ENCODE data around the gene ADD2.

ADD2 gene

DNA sequence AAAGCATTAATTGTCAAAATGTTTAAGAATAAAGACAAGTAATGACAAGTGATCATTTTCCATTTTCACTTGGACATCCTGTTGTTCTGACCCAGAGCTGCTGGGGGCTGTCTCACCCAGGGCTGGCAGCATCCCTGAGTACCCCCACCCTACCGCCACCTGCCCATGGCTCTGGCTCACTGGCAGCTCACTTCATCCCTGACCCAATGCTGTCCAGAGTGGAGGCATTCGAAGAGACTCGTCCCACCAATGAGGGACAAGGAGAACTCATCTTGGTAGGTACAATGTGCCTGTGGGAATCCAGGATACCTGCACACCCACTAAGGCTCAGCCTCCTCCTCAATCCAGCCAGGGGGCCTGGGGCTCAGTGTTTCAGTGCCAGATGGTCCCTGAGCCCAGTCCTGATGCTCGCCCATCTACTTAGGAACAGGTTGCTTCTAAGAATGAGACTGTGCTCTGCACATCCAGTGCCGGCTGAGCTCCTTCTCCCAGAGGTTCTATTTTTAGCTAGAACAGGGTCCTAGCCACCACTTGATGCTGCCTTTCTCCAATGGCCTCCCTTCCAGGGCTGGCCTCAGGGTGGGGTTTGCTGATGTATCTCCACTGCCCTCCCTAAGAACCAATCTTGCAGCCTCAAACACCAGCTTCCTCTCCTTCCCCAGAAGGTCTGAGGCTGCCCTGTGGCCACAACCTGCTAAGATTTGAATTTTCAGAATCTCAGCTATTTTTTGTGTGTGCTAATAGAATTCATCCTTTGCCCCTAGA lies 53.7 kb downstream of the ADD2 start:
- no peak for ATAC-seq (ENCODE audit: low read depth)
- H3K4me1 ChIP-seq (ENCODE audit: insufficient read depth, poor library complexity, severe bottlenecking): no peaks in the 10 kb centered on the region
- H3K4me3 ChIP-seq (ENCODE audit: severe bottlenecking): no peak overlapping the region
- H3K36me3 ChIP-seq (ENCODE audit: low read depth): no peaks in the 10 kb centered on the region
- TF ChIP-seq, protein P1, sequence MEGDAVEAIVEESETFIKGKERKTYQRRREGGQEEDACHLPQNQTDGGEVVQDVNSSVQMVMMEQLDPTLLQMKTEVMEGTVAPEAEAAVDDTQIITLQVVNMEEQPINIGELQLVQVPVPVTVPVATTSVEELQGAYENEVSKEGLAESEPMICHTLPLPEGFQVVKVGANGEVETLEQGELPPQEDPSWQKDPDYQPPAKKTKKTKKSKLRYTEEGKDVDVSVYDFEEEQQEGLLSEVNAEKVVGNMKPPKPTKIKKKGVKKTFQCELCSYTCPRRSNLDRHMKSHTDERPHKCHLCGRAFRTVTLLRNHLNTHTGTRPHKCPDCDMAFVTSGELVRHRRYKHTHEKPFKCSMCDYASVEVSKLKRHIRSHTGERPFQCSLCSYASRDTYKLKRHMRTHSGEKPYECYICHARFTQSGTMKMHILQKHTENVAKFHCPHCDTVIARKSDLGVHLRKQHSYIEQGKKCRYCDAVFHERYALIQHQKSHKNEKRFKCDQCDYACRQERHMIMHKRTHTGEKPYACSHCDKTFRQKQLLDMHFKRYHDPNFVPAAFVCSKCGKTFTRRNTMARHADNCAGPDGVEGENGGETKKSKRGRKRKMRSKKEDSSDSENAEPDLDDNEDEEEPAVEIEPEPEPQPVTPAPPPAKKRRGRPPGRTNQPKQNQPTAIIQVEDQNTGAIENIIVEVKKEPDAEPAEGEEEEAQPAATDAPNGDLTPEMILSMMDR (IDR thresholded peaks at IDR 0.05; ENCODE audit: poor library complexity, severe bottlenecking): no peak
- peaks cover 10% of the 10 kb centered on the region for H3K27me3 ChIP-seq (ENCODE audit: insufficient read depth, poor library complexity, severe bottlenecking)
- no peaks in the 10 kb centered on the region for H3K9me3 ChIP-seq (ENCODE audit: severe bottlenecking)
- no peak overlapping the region for H3K27ac ChIP-seq (ENCODE audit: poor library complexity, severe bottlenecking)
- DNase-seq (ENCODE audit: low spot score): no peak

DNA sequence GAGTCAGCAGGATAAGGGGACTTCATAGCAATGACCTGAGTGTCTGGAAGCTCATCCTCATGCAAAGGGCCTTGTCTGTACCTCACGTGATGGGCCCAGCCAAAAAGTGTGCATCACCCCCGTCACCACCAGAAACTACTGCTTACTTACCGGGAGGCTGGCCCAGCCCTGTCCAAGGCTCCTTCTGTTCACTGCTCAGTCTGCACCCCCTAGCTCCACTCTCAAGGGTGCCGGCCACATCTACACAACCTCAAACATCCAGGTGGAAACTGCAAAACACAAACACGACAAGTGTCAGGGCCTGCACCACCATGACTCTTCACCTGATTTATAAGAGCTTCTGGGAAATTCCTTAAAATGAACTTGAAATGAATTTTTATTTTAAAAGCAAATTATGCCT lies 55.1 kb downstream of the ADD2 start:
- H3K9me3 ChIP-seq (ENCODE audit: severe bottlenecking): no peaks in the 10 kb centered on the region
- no peak for ATAC-seq (ENCODE audit: low read depth)
- no peak for DNase-seq (ENCODE audit: low spot score)
- H3K4me1 ChIP-seq (ENCODE audit: insufficient read depth, poor library complexity, severe bottlenecking): no peaks in the 10 kb centered on the region
- H3K36me3 ChIP-seq (ENCODE audit: low read depth): no peaks in the 10 kb centered on the region
- no peak overlapping the region for H3K4me3 ChIP-seq (ENCODE audit: severe bottlenecking)
- H3K27ac ChIP-seq (ENCODE audit: poor library complexity, severe bottlenecking): no peak overlapping the region
- TF ChIP-seq, protein P1 (IDR thresholded peaks at IDR 0.05; ENCODE audit: poor library complexity, severe bottlenecking): no peak
- peaks cover 10% of the 10 kb centered on the region for H3K27me3 ChIP-seq (ENCODE audit: insufficient read depth, poor library complexity, severe bottlenecking)

DNA sequence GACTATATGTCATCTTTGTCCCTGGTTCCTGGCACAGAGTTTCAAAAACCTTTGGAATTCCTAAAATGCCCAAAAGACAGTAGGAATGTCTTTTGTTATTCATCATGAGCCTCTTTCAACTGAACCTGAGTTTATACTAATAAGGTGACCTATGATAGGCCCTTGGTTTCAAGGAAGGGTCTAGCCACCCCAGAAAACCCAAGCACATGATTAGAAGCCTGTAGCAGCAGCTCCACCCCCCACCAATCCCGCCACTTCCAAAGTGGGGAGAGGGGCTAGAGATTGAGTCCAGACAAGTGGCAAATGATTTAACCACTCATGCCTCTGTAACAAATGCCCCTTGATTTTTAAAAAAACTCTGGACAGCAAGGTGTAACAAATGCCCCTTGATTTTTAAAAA lies 56.8 kb downstream of the ADD2 start:
- DNase-seq (ENCODE audit: low spot score): no peak
- no peaks in the 10 kb centered on the region for H3K9me3 ChIP-seq (ENCODE audit: severe bottlenecking)
- TF ChIP-seq, protein P1 (IDR thresholded peaks at IDR 0.05; ENCODE audit: poor library complexity, severe bottlenecking): no peak
- no peaks in the 10 kb centered on the region for H3K4me1 ChIP-seq (ENCODE audit: insufficient read depth, poor library complexity, severe bottlenecking)
- ATAC-seq (ENCODE audit: low read depth): no peak
- no peak overlapping the region for H3K4me3 ChIP-seq (ENCODE audit: severe bottlenecking)
- peaks cover 3% of the 10 kb centered on the region for H3K27me3 ChIP-seq (ENCODE audit: insufficient read depth, poor library complexity, severe bottlenecking)
- H3K27ac ChIP-seq (ENCODE audit: poor library complexity, severe bottlenecking): no peak overlapping the region
- H3K36me3 ChIP-seq (ENCODE audit: low read depth): no peaks in the 10 kb centered on the region

DNA sequence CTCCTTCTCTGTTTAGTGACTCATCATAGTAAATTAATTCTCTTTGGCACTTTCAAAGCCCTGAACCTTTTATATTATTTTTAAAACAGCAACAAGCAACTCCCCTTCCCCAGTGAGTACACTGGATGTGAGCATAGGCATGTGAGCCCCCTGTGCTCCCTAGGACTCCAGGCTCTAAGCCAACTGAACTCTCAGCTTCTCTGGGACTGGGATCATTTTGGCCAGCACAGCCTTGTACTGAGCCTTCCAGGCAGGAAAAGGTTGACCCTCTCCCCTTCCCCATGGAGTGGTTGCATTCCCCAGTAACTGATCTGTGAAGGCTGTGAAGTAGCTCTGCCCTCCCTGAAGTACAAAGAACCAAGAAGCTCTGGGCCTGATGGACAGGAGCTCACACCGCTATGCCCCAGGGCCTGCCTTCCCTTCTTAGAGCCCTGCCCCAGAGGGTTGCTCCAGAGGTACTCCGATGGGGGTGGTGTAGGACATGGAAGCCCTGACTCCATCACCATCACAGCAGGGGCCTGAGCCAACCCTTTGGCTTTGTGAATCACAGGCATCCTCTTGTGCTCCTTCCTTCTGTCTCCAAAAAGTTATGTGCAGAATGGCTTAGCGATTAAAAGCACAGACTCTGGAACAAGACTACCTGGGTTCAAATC lies 57.8 kb downstream of the ADD2 start:
- Histone ChIP-seq H3K27ac (ENCODE audit: poor library complexity, severe bottlenecking) (no peak overlapping the region), H3K4me1 (ENCODE audit: insufficient read depth, poor library complexity, severe bottlenecking) (no peaks in the 10 kb centered on the region), H3K9me3 (ENCODE audit: severe bottlenecking) (no peaks in the 10 kb centered on the region), H3K4me3 (ENCODE audit: severe bottlenecking) (no peak overlapping the region), H3K36me3 (ENCODE audit: low read depth) (no peaks in the 10 kb centered on the region), H3K27me3 (ENCODE audit: insufficient read depth, poor library complexity, severe bottlenecking) (peaks cover 3% of the 10 kb centered on the region)
- TF ChIP-seq, protein P1 (IDR thresholded peaks at IDR 0.05; ENCODE audit: poor library complexity, severe bottlenecking): no peak
- no peak for ATAC-seq (ENCODE audit: low read depth)
- no peak for DNase-seq (ENCODE audit: low spot score)
